Lower leg skin (tissue), 4 donors: ENCODE results near the gene CUL1. TPM values are rescaled to one million over a fixed set of nuclear protein-coding genes. Genes with fewer than 3 reads are reported as not detected.
"Not testable (repeated sequence)": the region's sequence is repeated elsewhere in the genome, so short reads cannot be mapped to it uniquely, and the experiment has no call there.

ENCODE experiments used
- DNase-seq, 2 donors: peaks; one replicate each; pipeline ENCODE4 v3.0.0-alpha.2; 2019; ENCODE audit warnings: low spot score in 2 of 2
- H3K4me3 ChIP-seq: fragments of 200-600 bp; sonication (generic); 2 replicates; pipeline ENCODE4 v1.5.1; 2017; ENCODE audit warnings: mild to moderate bottlenecking, low read depth; ENCODE audit not compliant: poor library complexity, severe bottlenecking
- CTCF ChIP-seq, 3 donors: fragments of 450-650 bp; IDR thresholded peaks; one replicate each; pipeline ENCODE4 v1.5.1; 2016; ENCODE audit warnings: antibody characterized with exemption in 3 of 3, mild to moderate bottlenecking in 3 of 3, moderate library complexity in 2 of 3
- POLR2A ChIP-seq, 2 donors: fragments of 450-650 bp; IDR thresholded peaks; one replicate each; pipeline ENCODE4 v1.6.1; 2016 to 2017; ENCODE audit warnings: antibody characterized with exemption in 2 of 2, mild to moderate bottlenecking in 1 of 2, moderate library complexity in 1 of 2
- WGBS, 2 donors: methylation state at CpG; one replicate each; pipeline ENCODE4 v1.1.5; 2018; 5-methylcytosine and 5-hydroxymethylcytosine counted together
- intact Hi-C: fragments of 100-400 bp; cut with DNase I; formaldehyde crosslinking; loops from one replicate; pipeline ENCODE4 v1.15.0; 2023; ENCODE audit warnings: low total_unique reads
- total RNA-seq, 4 donors: library from RNA; depleted of rRNA; stranded (reverse); fragments of >200 nt; gene quantifications; one replicate each; pipeline ENCODE4 v1.1.0, GENCODE V29; 2016

The CUL1 gene
- total RNA-seq, 4 donors from 2014 or later: 49.6 to 56.5 (median 52.6) TPM

GRCh38 chr7:148701414-148701813, 2.7 kb downstream of the CUL1 start:
- TF ChIP-seq CTCF (IDR thresholded peaks at IDR 0.05) (no peak), POLR2A (IDR thresholded peaks at IDR 0.05) (no peak)
- WGBS, 2 donors: 46 to 55% methylated on average over 1 of the region's 1 CpG
- DNase-seq: no peak
- H3K4me3 ChIP-seq: no peak overlapping the region
- intact Hi-C loops: loop anchor here (10.0 kb wide), 1 partner anchor 253 kb away; no protein-coding TSS in a partner anchor

GRCh38 chr7:148702876-148703670, 4.4 kb downstream of the CUL1 start:
- 73 to 76% methylated on average over 11 of the region's 11 CpGs for WGBS, 2 donors
- TF ChIP-seq CTCF (IDR thresholded peaks at IDR 0.05) (no peak), POLR2A (IDR thresholded peaks at IDR 0.05) (no peak)
- no peak overlapping the region for H3K4me3 ChIP-seq
- intact Hi-C loops: loop anchor here (10.0 kb wide), 1 partner anchor 252 kb away; no protein-coding TSS in a partner anchor
- DNase-seq: no peak

GRCh38 chr7:148703671-148703962, 4.9 kb downstream of the CUL1 start:
- DNase-seq: not testable (repeated sequence)
- intact Hi-C loops: loop anchor here (10.0 kb wide), 1 partner anchor 251 kb away; no protein-coding TSS in a partner anchor

GRCh38 chr7:148704189-148704588, 5.5 kb downstream of the CUL1 start:
- no peak for DNase-seq
- H3K4me3 ChIP-seq: no peak overlapping the region
- intact Hi-C loops: loop anchor here (10.0 kb wide), 1 partner anchor 251 kb away; no protein-coding TSS in a partner anchor
- WGBS, 2 donors: 77% methylated on average over 3 of the region's 3 CpGs
- no peak for TF ChIP-seq POLR2A (IDR thresholded peaks at IDR 0.05)

More at GRCh38 chr7:148703671-148703962, 4.9 kb downstream of the CUL1 start:
- WGBS, 2 donors: 91 to 95% methylated on average over 8 of the region's 8 CpGs
- not testable (repeated sequence) for H3K4me3 ChIP-seq

- no peak for DNase-seq
- intact Hi-C loops: loop anchor here (10.0 kb wide), 1 partner anchor 250 kb away; no protein-coding TSS in a partner anchor
- 69 to 76% methylated on average over 3 of the region's 3 CpGs for WGBS, 2 donors
- no peak overlapping the region for H3K4me3 ChIP-seq
- TF ChIP-seq POLR2A (IDR thresholded peaks at IDR 0.05): no peak
- TF ChIP-seq CTCF (IDR thresholded peaks at IDR 0.05): no peak
These were observed 6.3 kb downstream of the CUL1 start for GRCh38 chr7:148704970-148705369.

- WGBS, 2 donors: 82 to 85% methylated on average over 5 of the region's 5 CpGs
- intact Hi-C loops: loop anchor here (10.0 kb wide), 1 partner anchor 248 kb away; no protein-coding TSS in a partner anchor
These were observed 7.7 kb downstream of the CUL1 start for GRCh38 chr7:148706368-148706767.

More at GRCh38 chr7:148706368-148706767, 7.7 kb downstream of the CUL1 start:
- DNase-seq: no peak
- TF ChIP-seq POLR2A (IDR thresholded peaks at IDR 0.05) (no peak), CTCF (IDR thresholded peaks at IDR 0.05) (no peak)
- H3K4me3 ChIP-seq: no peak overlapping the region
